ENCODE results near the gene DDX17. TPM values are rescaled to one million over a fixed set of nuclear protein-coding genes. Genes with fewer than 3 reads are reported as not detected.

DDX17 gene
- total RNA-seq, 2 donors from 2014 or later = 161 to 178 TPM

GRCh38 chr22:38461057-38461413 lies 45.1 kb downstream of the DDX17 start:
- H3K36me3 ChIP-seq = no peaks in the 10 kb centered on the region
- H3K27ac ChIP-seq = peak overlapping the region; percentile 32 to 76
- H3K9me3 ChIP-seq = no peaks in the 10 kb centered on the region
- H3K27me3 ChIP-seq = no peaks in the 10 kb centered on the region
- H3K4me1 ChIP-seq = peaks cover 0 to 26% of the 10 kb centered on the region in 2 donors
- no peak for TF ChIP-seq CTCF (IDR thresholded peaks at IDR 0.05)
- peak overlapping the region in 1 of 2 donors; percentile 18 for H3K4me3 ChIP-seq
- no peak for DNase-seq (ENCODE audit: low spot score)

DNA sequence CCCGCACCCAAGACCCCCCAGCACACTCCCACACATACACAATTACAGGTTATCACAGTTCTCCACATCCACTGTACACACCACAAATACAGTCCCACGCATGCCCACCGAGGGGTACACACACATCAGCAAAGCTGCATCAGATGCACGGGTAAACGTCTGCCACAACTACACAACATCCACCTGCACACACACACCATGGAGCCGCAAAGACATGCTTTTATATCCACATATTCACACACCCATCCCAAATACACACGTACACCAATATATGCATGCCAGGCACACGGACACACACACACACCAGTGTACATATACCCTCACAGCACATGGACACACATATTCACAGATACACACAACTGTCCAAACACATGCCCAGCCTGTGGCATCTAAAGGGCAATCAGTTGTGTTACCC lies 45.7 kb downstream of the DDX17 start:
- Histone ChIP-seq H3K27me3 (no peaks in the 10 kb centered on the region), H3K4me1 (peaks cover 0 to 30% of the 10 kb centered on the region in 2 donors), H3K36me3 (no peaks in the 10 kb centered on the region), H3K27ac (no peak overlapping the region), H3K4me3 (no peak overlapping the region), H3K9me3 (no peaks in the 10 kb centered on the region)
- TF ChIP-seq CTCF (IDR thresholded peaks at IDR 0.05) = no peak
- no peak for DNase-seq (ENCODE audit: low spot score)

DNA sequence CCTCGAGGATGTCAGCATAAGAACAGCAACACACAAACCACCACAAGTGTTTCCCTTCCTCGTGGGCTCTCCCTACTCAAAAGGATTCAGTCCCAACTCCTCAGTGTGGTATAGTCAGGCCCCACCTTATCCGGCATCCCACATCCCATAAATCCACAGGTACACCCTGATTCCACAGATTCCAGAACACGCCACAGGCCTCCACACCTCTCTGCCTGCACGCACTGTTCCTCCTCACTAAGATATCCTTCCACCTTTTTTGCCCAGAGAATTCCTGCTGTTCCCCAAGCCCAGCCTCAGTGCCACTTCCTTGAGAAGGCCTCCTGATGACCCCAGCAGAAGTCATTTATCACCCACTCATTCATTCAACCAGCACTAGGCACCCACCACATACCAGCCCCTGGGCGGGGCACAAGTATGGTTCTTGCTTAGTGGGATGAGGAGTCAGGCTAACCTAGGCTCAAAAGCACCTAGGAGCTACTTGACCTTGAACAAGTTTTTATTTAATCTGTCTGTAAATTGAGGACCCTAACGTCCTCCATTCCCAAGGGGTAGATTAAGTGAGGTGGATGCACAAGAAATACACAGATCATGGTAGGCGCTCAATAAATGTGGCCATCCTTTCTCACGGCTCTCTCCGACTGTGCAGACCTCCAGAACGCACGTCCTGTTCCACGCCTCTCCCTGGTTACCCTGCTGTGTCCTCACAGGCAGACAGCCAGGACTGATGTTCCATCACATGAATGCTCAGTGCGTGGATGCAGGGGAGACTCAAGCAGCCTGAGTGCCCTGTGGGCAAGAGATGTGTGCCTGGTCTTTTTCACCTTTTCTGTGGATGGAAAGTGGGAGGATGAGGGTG lies 49.0 kb downstream of the DDX17 start:
- H3K27me3 ChIP-seq = no peaks in the 10 kb centered on the region
- peak overlapping the region; percentile 75 to 88 for H3K27ac ChIP-seq
- H3K4me1 ChIP-seq = peaks cover 4 to 42% of the 10 kb centered on the region in 2 donors
- TF ChIP-seq CTCF (IDR thresholded peaks at IDR 0.05) = no peak
- no peak overlapping the region for H3K4me3 ChIP-seq
- no peaks in the 10 kb centered on the region for H3K36me3 ChIP-seq
- no peak for DNase-seq (ENCODE audit: low spot score)
- H3K9me3 ChIP-seq = no peaks in the 10 kb centered on the region

- peaks cover 4 to 42% of the 10 kb centered on the region in 2 donors for H3K4me1 ChIP-seq
Observed at GRCh38 chr22:38456272-38456835, 49.8 kb downstream of the DDX17 start.

DNA sequence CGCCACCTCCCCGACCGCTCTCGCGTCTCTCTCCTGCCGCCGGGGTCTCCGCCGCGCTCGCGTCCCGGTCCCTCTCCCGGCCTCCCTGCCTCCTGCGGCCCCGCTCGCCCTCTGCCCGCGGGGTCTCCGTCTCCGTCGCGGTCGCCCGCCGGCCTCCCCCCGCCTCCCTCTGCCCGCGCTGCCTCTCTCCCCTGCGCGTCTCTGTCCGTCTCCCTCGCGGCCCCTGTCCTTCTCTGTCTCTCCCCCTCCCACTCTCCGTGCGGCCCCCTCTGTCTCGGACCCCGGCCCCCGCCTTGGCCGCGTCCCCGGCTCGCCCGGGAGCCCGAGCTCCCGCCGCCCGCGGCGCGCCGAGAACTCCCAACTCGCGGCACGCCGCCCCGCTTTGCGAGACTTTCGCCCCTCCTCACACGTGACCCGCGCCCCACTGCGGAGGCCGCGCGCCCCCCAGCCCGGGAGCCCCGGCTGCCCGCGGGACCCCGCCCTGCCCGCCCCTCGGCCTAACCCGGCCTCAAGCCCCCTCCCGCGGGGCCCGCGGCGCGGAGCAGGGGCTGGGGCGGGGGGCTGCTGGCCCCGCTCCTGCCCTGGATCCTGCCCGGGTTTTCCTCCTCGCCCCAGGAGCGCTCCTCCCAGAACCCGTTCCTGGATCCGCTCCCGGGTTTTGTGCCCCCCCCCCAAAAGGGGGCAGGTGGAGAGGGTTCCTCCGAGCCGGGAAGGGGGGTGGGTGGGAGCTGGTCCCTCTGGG lies 50.4 kb downstream of the DDX17 start:
- Histone ChIP-seq H3K4me1 (peaks cover 4 to 42% of the 10 kb centered on the region in 2 donors), H3K9me3 (no peaks in the 10 kb centered on the region), H3K27me3 (no peaks in the 10 kb centered on the region), H3K4me3 (peak overlapping the region; percentile 62 to 66), H3K27ac (peak overlapping the region; percentile 75 to 88), H3K36me3 (no peaks in the 10 kb centered on the region)
- DNase-seq (ENCODE audit: low spot score) = no peak
- no peak for TF ChIP-seq CTCF (IDR thresholded peaks at IDR 0.05)

More at GRCh38 chr22:38456272-38456835, 49.8 kb downstream of the DDX17 start:
- H3K27me3 ChIP-seq = no peaks in the 10 kb centered on the region
- H3K4me3 ChIP-seq = peak overlapping the region; percentile 62 to 66
- H3K27ac ChIP-seq = peak overlapping the region; percentile 75 to 88
- no peaks in the 10 kb centered on the region for H3K36me3 ChIP-seq
- TF ChIP-seq CTCF (IDR thresholded peaks at IDR 0.05) = no peak
- DNase-seq (ENCODE audit: low spot score) = no peak
- no peaks in the 10 kb centered on the region for H3K9me3 ChIP-seq

Measured in right atrium auricular region (tissue), 2 donors.